H1 (cell line): ENCODE data around the gene CDK16. TPM values are rescaled to one million over a fixed set of nuclear protein-coding genes. Genes with fewer than 3 reads are reported as not detected.

ENCODE experiments used
- CTCF ChIA-PET: fragments of 300-600 bp; sonication (Branson Sonifier 250); formaldehyde crosslinking; loops from one replicate; lab custom pipeline; 2021; ENCODE audit not compliant: partially characterized antibody; lab: Charles Lee
- POLR2A ChIA-PET: fragments of 300-600 bp; sonication (Branson Sonifier 250); formaldehyde crosslinking; loops from one replicate; lab custom pipeline; 2021; ENCODE audit warnings: inconsistent platforms; ENCODE audit not compliant: partially characterized antibody; lab: Charles Lee
- DNase-seq, 2 experiments: peaks; one replicate each; pipeline versions ENCODE4 v3.0.0 to v3.0.0-alpha.2; 2010 to 2022; ENCODE audit warnings: low spot score in 2 of 2, low read depth in 1 of 2, mixed read lengths in 1 of 2
- FAIRE-seq: peaks from 2 replicates; lab custom pipeline; 2011; peaks lifted over from hg19 to GRCh38; lab: Jason Lieb, UNC
- H2AFZ ChIP-seq: 2 replicates; pipeline ENCODE4 v1.8.1; 2012; ENCODE audit warnings: low read length, inconsistent platforms
- H2AK5ac ChIP-seq: 2 replicates; pipeline ENCODE4 v1.6.1; 2013; ENCODE audit warnings: low read depth, low read length
- H2BK120ac ChIP-seq: replicated peaks from 2 replicates; pipeline ENCODE3; 2013; ENCODE audit warnings: low read depth, low read length, inconsistent platforms
- H2BK12ac ChIP-seq: 2 replicates; pipeline ENCODE4 v1.6.1; 2013; ENCODE audit warnings: low read depth, low read length
- H2BK15ac ChIP-seq: 2 replicates; pipeline ENCODE4 v1.6.1; 2013; ENCODE audit warnings: low read length
- H2BK20ac ChIP-seq: 2 replicates; pipeline ENCODE4 v1.6.1; 2013; ENCODE audit warnings: low read length
- H2BK5ac ChIP-seq: 2 replicates; pipeline ENCODE4 v1.6.1; 2013; ENCODE audit warnings: low read depth, low read length
- H3K14ac ChIP-seq: 2 replicates; pipeline ENCODE4 v1.6.1; 2013; ENCODE audit warnings: inconsistent platforms; ENCODE audit not compliant: insufficient read length
- H3K18ac ChIP-seq: 2 replicates; pipeline ENCODE4 v1.6.1; 2013; ENCODE audit warnings: low read length; ENCODE audit errors: extremely low read depth
- H3K23ac ChIP-seq: 2 replicates; pipeline ENCODE4 v1.6.1; 2013; ENCODE audit warnings: inconsistent platforms; ENCODE audit not compliant: insufficient read length
- H3K23me2 ChIP-seq: 2 replicates; pipeline ENCODE4 v1.6.1; 2013; ENCODE audit warnings: low read depth, low read length
- H3K27ac ChIP-seq: 2 replicates; pipeline ENCODE4 v1.6.1; 2011; ENCODE audit warnings: low read depth, low read length, inconsistent platforms
- H3K27me3 ChIP-seq, 4 experiments: replicated peaks in 1 of 4; 1 replicate in 1 of 4; 2 replicates in 3 of 4; pipeline versions ENCODE4 v1.6.1 to v1.8.1; 2011 to 2013; ENCODE audit warnings: low read length in 3 of 4, mild to moderate bottlenecking in 3 of 4, inconsistent platforms in 2 of 4, mixed read lengths in 2 of 4, moderate library complexity in 1 of 4; ENCODE audit not compliant: control insufficient read depth in 3 of 4, insufficient read depth in 3 of 4; ENCODE audit errors: extremely low read depth in 1 of 4
- H3K36me3 ChIP-seq, 4 experiments: 2 replicates each; pipeline versions ENCODE4 v1.6.1 to v1.8.1; 2011 to 2013; ENCODE audit warnings: mild to moderate bottlenecking in 4 of 4, low read length in 3 of 4, moderate library complexity in 2 of 4, control low read depth in 1 of 4, inconsistent platforms in 1 of 4; ENCODE audit not compliant: insufficient read depth in 4 of 4, control insufficient read depth in 2 of 4
- H3K4ac ChIP-seq: replicated peaks from 2 replicates; pipeline ENCODE3; 2013; ENCODE audit warnings: low read length, low read depth, mixed read lengths, inconsistent platforms; ENCODE audit not compliant: insufficient read length
- H3K4me1 ChIP-seq, 4 experiments: replicated peaks in 1 of 4; 1 replicate in 1 of 4; 2 replicates in 3 of 4; pipeline versions ENCODE4 v1.6.1 to v1.8.1; 2011 to 2013; ENCODE audit warnings: low read length in 3 of 4, inconsistent platforms in 2 of 4, mixed read lengths in 1 of 4; ENCODE audit not compliant: insufficient read depth in 4 of 4, control insufficient read depth in 3 of 4
- H3K4me2 ChIP-seq, 2 experiments: 2 replicates each; pipeline versions ENCODE4 v1.6.1 to v1.8.1; 2011 to 2013; ENCODE audit warnings: low read depth in 2 of 2, low read length in 2 of 2, control low read depth in 1 of 2, inconsistent platforms in 1 of 2, mild to moderate bottlenecking in 1 of 2; ENCODE audit not compliant: insufficient read depth in 1 of 2
- H3K4me3 ChIP-seq, 4 experiments: fragments of 200-600, 300-600 bp in 1 of 4; sonication (generic), shearing (Covaris generic), sonication (Bioruptor Twin) in 1 of 4; 2 replicates each; pipeline versions ENCODE4 v1.5.1 to v1.8.1; 2011 to 2016; ENCODE audit warnings: low read length in 4 of 4, low read depth in 3 of 4, control low read depth in 2 of 4, inconsistent platforms in 2 of 4, mild to moderate bottlenecking in 2 of 4, mixed read lengths in 1 of 4, moderate library complexity in 1 of 4; ENCODE audit not compliant: insufficient read depth in 2 of 4; ENCODE audit errors: extremely low read depth in 1 of 4
- H3K56ac ChIP-seq: replicated peaks from 2 replicates; pipeline ENCODE3; 2013; ENCODE audit warnings: low read depth, mild to moderate bottlenecking, mixed read lengths, low read length, inconsistent platforms; ENCODE audit not compliant: insufficient read length
- H3K79me1 ChIP-seq: 2 replicates; pipeline ENCODE4 v1.6.1; 2013; ENCODE audit warnings: low read depth, low read length, control low read depth
- H3K79me2 ChIP-seq, 2 experiments: 2 replicates each; pipeline versions ENCODE4 v1.6.1 to v1.8.1; 2012 to 2013; ENCODE audit warnings: low read length in 2 of 2, mild to moderate bottlenecking in 2 of 2, inconsistent platforms in 1 of 2; ENCODE audit not compliant: insufficient read depth in 2 of 2, control insufficient read depth in 1 of 2
- H3K9ac ChIP-seq, 4 experiments: replicated peaks in 1 of 4; 1 replicate in 1 of 4; 2 replicates in 3 of 4; pipeline versions ENCODE4 v1.6.1 to v1.8.1; 2011 to 2013; ENCODE audit warnings: low read depth in 3 of 4, low read length in 3 of 4, control low read depth in 2 of 4, mild to moderate bottlenecking in 2 of 4, moderate library complexity in 2 of 4, inconsistent platforms in 1 of 4; ENCODE audit errors: extremely low read depth in 1 of 4
- H3K9me3 ChIP-seq, 2 experiments: 2 replicates each; pipeline versions ENCODE4 v1.6.1 to v1.8.1; 2012 to 2013; ENCODE audit warnings: mild to moderate bottlenecking in 2 of 2, moderate library complexity in 2 of 2, control low read depth in 1 of 2, inconsistent platforms in 1 of 2, low read depth in 1 of 2, low read length in 1 of 2, mixed read lengths in 1 of 2; ENCODE audit not compliant: insufficient read depth in 2 of 2
- H4K20me1 ChIP-seq, 2 experiments: replicated peaks in 1 of 2; 2 replicates each; pipeline versions ENCODE3 to v1.8.1; 2011 to 2013; ENCODE audit warnings: inconsistent platforms in 2 of 2, low read length in 2 of 2, mild to moderate bottlenecking in 1 of 2; ENCODE audit not compliant: insufficient read depth in 2 of 2, control insufficient read depth in 1 of 2
- H4K5ac ChIP-seq: 2 replicates; pipeline ENCODE4 v1.6.1; 2013; ENCODE audit warnings: low read length, low read depth, mixed read lengths, inconsistent platforms; ENCODE audit not compliant: insufficient read length
- H4K8ac ChIP-seq: 2 replicates; pipeline ENCODE4 v1.8.0; 2013; ENCODE audit warnings: mild to moderate bottlenecking, moderate library complexity, low read length, inconsistent platforms; ENCODE audit not compliant: insufficient read depth; ENCODE audit errors: extremely low read depth
- H4K91ac ChIP-seq: replicated peaks from 2 replicates; pipeline ENCODE3; 2013; ENCODE audit warnings: low read length, mixed read lengths, inconsistent platforms; ENCODE audit not compliant: insufficient read length
- ASH2L ChIP-seq: fragments of 200-600, 300-600 bp; sonication (generic); IDR thresholded peaks from one replicate; pipeline ENCODE4 v1.7.1; 2017; ENCODE audit warnings: low read length
- BCL11A ChIP-seq, 2 experiments: IDR thresholded peaks; one replicate each; pipeline ENCODE4 v1.6.1; 2011; ENCODE audit warnings: low read depth in 2 of 2, low read length in 2 of 2, mild to moderate bottlenecking in 2 of 2
- CHD1 ChIP-seq: IDR thresholded peaks from 2 replicates; pipeline ENCODE4 v1.6.1; 2012; ENCODE audit warnings: low read depth, low read length, improper control_type of control experiment
- CTBP2 ChIP-seq: IDR thresholded peaks from 2 replicates; pipeline ENCODE4 v1.7.0; 2011; ENCODE audit warnings: borderline replicate concordance, mild to moderate bottlenecking, moderate library complexity, mixed read lengths, low read length; ENCODE audit not compliant: insufficient read depth, insufficient read length
- EP300 ChIP-seq, 2 experiments: IDR thresholded peaks; 1 replicate in 1 of 2; 2 replicates in 1 of 2; pipeline ENCODE4 v1.6.1; 2011 to 2012; ENCODE audit warnings: low read depth in 2 of 2, low read length in 2 of 2, mild to moderate bottlenecking in 2 of 2, borderline replicate concordance in 1 of 2, inconsistent platforms in 1 of 2, moderate library complexity in 1 of 2
- POLR2A ChIP-seq, 2 experiments: IDR thresholded peaks; 1 replicate in 1 of 2; 2 replicates in 1 of 2; pipeline ENCODE4 v1.6.1; 2011; ENCODE audit warnings: low read depth in 2 of 2, low read length in 2 of 2, mild to moderate bottlenecking in 2 of 2; ENCODE audit errors: control extremely low read depth in 1 of 2
- POLR2AphosphoS5 ChIP-seq: IDR thresholded peaks from 2 replicates; pipeline ENCODE4 v1.6.1; 2011; ENCODE audit warnings: low read depth, low read length
- RNF2 ChIP-seq: fragments of 200-900, 300-1000 bp; sonication (generic); IDR thresholded peaks from 2 replicates; pipeline ENCODE4 v1.7.1; 2016; ENCODE audit warnings: borderline replicate concordance, low read depth, mild to moderate bottlenecking, antibody characterized with exemption, low read length; ENCODE audit not compliant: poor library complexity, severe bottlenecking; ENCODE audit errors: missing control alignments
- SIRT6 ChIP-seq: IDR thresholded peaks from one replicate; pipeline ENCODE4 v1.7.1; 2012; ENCODE audit warnings: low read length, inconsistent platforms
- SIX5 ChIP-seq: IDR thresholded peaks from 2 replicates; pipeline ENCODE4 v1.6.1; 2011; ENCODE audit warnings: mild to moderate bottlenecking, low read depth, low read length
- WGBS, 2 experiments: shearing (Covaris generic) in 1 of 2; methylation state at CpG; one replicate each; pipeline versions ENCODE4 v1.1.6 to v1.1.7; 2013 to 2015; ENCODE audit warnings: low lambda C conversion rate in 2 of 2, mixed read lengths in 2 of 2, inconsistent platforms in 1 of 2, low coverage in 1 of 2, missing lambda C conversion rate in 1 of 2; ENCODE audit not compliant: insufficient replicate concordance in 2 of 2, insufficient coverage in 1 of 2, insufficient read length in 1 of 2; ENCODE audit errors: extremely low coverage in 1 of 2, missing lambda C conversion rate in 1 of 2; 5-methylcytosine and 5-hydroxymethylcytosine counted together
- polyA plus RNA-seq, 7 experiments: library from polyadenylated mRNA; depleted of rRNA in 3 of 7; stranded (reverse) in 5 of 7; unstranded in 2 of 7; fragments of >200 nt in 5 of 7; fragments of 200-250 nt in 2 of 7; gene quantifications; 1 replicate in 5 of 7; 2 replicates in 1 of 7; 4 replicates in 1 of 7; pipeline versions ENCODE4 v1.2.1 to v1.2.3, GENCODE V29; 2011 to 2013; ENCODE audit warnings: missing spikeins in 2 of 7, mixed read lengths in 2 of 7
- total RNA-seq: library from RNA; stranded (reverse); fragmentation: NEBNext Ultra II Directional; extraction: Animal tissue kit (Norgen Biotek cat#: 25700); gene quantifications from 2 replicates; pipeline ENCODE4 v1.2.1, GENCODE V29; 2021
- TF ChIP-seq, protein P1 (sequence below): IDR thresholded peaks from 2 replicates; pipeline ENCODE4 v1.6.1; 2012; ENCODE audit warnings: low read length, inconsistent platforms

The CDK16 gene
- total and polyA plus RNA-seq, 2 of the 8 experiments (the other 6 are each of a cell fraction or from before 2014, with no cell fraction given) = 124 to 204 TPM

DNA sequence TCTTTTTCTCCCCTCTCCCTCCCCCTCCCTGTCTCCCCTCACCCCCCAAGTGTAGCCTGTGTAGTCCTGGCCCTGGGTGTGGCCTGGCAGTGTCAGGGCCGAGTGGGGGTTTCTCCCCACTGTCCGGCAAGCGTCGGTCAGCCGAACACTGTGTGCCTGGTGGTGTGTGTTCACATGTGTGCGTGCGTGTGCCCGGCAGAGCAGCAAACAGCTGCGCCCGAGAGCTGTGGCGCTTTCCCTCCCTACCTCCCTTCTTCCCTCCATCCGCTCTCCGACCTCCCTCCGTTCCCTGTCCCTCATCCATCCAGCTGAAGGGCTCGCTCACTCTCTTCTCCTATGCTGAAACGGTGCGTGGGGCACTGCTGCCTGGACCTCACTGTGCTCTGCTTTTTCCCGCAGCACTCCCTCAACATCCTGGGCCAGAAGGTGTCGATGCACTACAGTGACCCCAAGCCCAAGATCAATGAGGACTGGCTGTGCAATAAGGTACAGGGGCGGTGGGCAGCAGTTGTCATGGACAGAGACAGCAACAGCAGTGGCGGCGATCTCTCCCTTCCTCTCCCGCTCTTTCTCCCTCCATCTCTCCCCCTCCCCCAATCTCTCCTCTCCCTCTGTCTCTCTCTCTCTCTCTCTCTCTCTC, 42.3 kb upstream of the CDK16 start:
- H3K79me1 ChIP-seq = no peaks in the 10 kb centered on the region; the same call in 1 of the 2 replicates
- H3K9ac ChIP-seq = no peak overlapping the region
- POLR2A ChIA-PET = interaction anchor here (1.3 to 1.4 kb wide), 2 partner anchors 13 to 27 kb away, joined by 3 to 6 read pairs; no protein-coding TSS in a partner anchor
- no peaks in the 10 kb centered on the region for H3K23me2 ChIP-seq
- DNase-seq (no peak), FAIRE-seq (no peak)
- no peak overlapping the region for H2BK12ac ChIP-seq
- H3K23ac ChIP-seq = no peak overlapping the region
- peaks cover 0 to 4% of the 10 kb centered on the region in 2 experiments for H4K20me1 ChIP-seq
- CTCF ChIA-PET = no interaction called here
- H3K4ac ChIP-seq = no peak overlapping the region
- H2BK5ac ChIP-seq = no peak overlapping the region
- no peak overlapping the region for H4K5ac ChIP-seq
- no peaks in the 10 kb centered on the region for H3K9me3 ChIP-seq
- H2BK20ac ChIP-seq = no peak overlapping the region
- H3K18ac ChIP-seq = no peak overlapping the region
- whole genome bisulfite sequencing, 2 experiments = 88% methylated on average over 9 of the region's 23 CpGs; no CpG with 5 or more reads in 1 of the 2 experiments
- no peak overlapping the region for H2BK120ac ChIP-seq
- H3K56ac ChIP-seq = no peak overlapping the region
- H3K36me3 ChIP-seq = peaks cover 2 to 44% (median 22%) of the 10 kb centered on the region in 4 experiments; a peak in 7 of 8 replicates
- H2BK15ac ChIP-seq = no peak overlapping the region
- no peak overlapping the region for H2AFZ ChIP-seq
- no peak overlapping the region for H3K4me2 ChIP-seq
- H3K4me1 ChIP-seq = no peaks in the 10 kb centered on the region
- no peaks in the 10 kb centered on the region for H3K27me3 ChIP-seq
- no peaks in the 10 kb centered on the region for H3K79me2 ChIP-seq
- no peak overlapping the region for H2AK5ac ChIP-seq
- H3K14ac ChIP-seq = no peak overlapping the region
- H4K8ac ChIP-seq = no peak overlapping the region
- no peak overlapping the region for H3K27ac ChIP-seq
- no peak overlapping the region for H3K4me3 ChIP-seq
- no peak overlapping the region for H4K91ac ChIP-seq
- TF ChIP-seq POLR2A (IDR thresholded peaks at IDR 0.05; ENCODE audit: control extremely low read depth in 1 of 2, low read depth in 2 of 2, low read length in 2 of 2) = no peak
- TF ChIP-seq CTBP2 = no peak
- TF ChIP-seq EP300 (IDR thresholded peaks at IDR 0.05; ENCODE audit: borderline replicate concordance in 1 of 2, low read depth in 2 of 2, low read length in 2 of 2) = no peak
- no peak for TF ChIP-seq SIX5
- TF ChIP-seq SIRT6 = no peak
- no peak for TF ChIP-seq ASH2L
- TF ChIP-seq CHD1 = no peak
- TF ChIP-seq POLR2AphosphoS5 = no peak
- TF ChIP-seq, protein P1, sequence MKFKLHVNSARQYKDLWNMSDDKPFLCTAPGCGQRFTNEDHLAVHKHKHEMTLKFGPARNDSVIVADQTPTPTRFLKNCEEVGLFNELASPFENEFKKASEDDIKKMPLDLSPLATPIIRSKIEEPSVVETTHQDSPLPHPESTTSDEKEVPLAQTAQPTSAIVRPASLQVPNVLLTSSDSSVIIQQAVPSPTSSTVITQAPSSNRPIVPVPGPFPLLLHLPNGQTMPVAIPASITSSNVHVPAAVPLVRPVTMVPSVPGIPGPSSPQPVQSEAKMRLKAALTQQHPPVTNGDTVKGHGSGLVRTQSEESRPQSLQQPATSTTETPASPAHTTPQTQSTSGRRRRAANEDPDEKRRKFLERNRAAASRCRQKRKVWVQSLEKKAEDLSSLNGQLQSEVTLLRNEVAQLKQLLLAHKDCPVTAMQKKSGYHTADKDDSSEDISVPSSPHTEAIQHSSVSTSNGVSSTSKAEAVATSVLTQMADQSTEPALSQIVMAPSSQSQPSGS = no peak
- TF ChIP-seq RNF2 = no peak
- no peak for TF ChIP-seq BCL11A (IDR thresholded peaks at IDR 0.05; ENCODE audit: low read depth in 2 of 2, low read length in 2 of 2)
